ENCODE results near the gene PCCA. TPM values are rescaled to one million over a fixed set of nuclear protein-coding genes. Genes with fewer than 3 reads are reported as not detected.
"Not testable (repeated sequence)": the region's sequence is repeated elsewhere in the genome, so short reads cannot be mapped to it uniquely, and the experiment has no call there.

Gene PCCA
- polyA plus RNA-seq, 12 donors: 24.3 to 41.6 (median 32.7) TPM; not detected in 1

DNA sequence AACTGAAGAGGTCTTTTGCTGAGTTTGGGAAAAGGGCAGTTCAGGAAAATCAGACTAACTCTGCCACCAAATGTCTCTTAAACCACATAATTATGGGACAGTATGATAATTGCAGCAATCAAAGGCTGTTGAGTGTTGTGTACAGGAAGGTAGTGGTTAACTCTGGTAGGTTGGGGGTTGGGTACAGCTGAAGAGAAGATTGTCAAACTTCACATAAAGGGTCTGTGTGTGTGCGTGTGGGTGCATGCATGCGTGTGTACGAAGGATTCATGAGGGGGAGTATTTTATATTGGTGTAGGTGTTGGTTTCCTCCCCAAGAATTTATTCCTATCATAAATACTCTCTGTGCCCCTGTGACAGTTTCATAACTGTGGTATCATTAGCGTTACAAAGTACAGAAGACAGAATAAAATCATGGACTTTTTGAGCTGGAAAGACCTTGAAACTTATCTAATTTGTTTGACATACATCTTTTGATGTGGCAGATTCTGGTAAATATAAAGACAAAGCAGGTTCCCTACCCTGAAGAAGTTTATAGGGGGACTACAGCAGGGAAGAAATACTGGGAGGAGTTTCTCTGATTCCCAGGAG lies 94.1 kb downstream of the PCCA start:
- DNase-seq: no peak

GRCh38 chr13:100184095-100184494 lies 95.2 kb downstream of the PCCA start:
- DNase-seq: no peak

DNA sequence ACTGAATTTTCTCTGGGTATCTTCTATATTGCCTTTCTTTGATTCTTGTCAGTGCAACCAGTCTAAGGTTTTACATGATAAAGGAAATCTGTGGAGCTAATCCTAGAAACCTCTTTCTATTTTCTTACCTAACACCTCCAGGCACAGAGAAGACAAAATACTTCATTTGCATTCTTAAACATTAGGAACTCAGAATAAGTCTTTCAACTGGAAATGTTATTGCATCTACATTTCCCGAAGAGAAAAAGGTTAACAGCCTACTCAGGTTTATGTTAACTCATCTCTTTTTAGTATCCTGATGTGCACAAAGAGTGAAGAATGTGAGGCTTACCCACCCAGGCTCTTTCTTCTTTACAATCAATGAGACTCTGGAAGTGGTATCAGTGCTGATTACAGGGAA lies 106.7 kb downstream of the PCCA start:
- DNase-seq: no peak

GRCh38 chr13:100196375-100196774 lies 107.5 kb downstream of the PCCA start:
- DNase-seq: peak; percentile 26

- no peak for DNase-seq
Measured at GRCh38 chr13:100197116-100197515, 108.2 kb downstream of the PCCA start.

- no peak for DNase-seq
Measured at GRCh38 chr13:100197591-100198365, 108.9 kb downstream of the PCCA start.

GRCh38 chr13:100203696-100204367 lies 114.9 kb downstream of the PCCA start:
- no peak for DNase-seq

GRCh38 chr13:100208002-100208401 lies 119.1 kb downstream of the PCCA start:
- no peak for DNase-seq

DNA sequence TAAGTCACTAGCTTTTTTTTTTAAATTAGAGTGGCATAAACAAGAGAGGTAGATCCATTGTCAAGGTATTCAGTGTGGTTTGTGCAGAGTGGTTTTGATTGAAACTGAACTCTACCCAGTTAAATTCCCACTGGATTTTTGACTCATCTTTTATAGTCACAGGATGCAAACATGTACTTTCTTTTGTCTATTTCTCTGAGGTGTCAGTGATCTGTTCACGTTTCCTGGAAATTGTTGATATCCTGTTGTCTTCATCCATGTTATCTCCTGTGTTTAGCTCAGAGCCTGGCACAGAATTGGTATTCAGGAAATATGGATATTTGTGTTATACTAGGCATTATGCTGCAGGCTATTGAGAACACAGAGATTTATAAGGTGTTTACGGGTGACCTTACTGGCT lies 119.7 kb downstream of the PCCA start:
- DNase-seq: no peak

- no peak for DNase-seq
Measured at GRCh38 chr13:100209857-100210825, 121.2 kb downstream of the PCCA start.

- DNase-seq: no peak
Measured at GRCh38 chr13:100211016-100211710, 122.3 kb downstream of the PCCA start.

- DNase-seq: no peak
Measured at GRCh38 chr13:100212904-100213553, 124.1 kb downstream of the PCCA start.

DNA sequence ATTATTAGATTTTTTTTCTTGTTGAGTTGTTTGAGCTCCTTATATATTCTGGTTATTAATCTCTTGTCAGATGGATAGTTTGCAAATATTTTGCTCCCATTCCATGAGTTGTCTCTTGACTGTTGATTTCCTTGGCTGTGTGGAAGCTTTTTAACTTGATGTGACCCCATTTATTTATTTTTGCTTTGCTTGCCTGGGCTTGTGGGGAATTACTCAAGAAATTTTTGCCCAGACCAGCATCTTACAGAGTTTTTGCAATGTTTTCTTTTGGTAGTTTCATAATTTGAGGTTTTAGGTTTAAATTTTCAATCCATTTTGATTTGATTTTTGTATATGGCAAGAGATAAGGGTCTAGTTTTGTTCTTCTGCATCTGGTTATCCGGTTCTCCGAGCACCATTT lies 124.7 kb downstream of the PCCA start:
- DNase-seq: no peak

DNA sequence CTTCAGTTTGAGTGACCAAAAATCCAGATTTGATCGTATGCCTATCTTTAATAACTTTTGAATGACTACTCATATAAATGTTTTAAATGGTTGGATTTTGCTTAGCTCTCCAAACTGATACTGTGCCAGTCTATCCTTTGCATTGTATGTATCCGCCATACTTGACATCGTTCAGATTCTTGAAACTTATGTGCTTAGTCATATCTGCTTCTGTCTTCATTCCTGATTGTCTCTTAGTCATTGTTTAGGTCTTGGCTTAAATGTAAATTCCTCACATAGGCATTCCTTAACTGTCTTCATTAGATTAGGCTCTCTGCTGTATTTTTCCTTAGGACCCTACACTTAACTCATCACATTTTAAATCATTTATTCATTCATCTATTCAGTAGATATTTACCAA lies 126.0 kb downstream of the PCCA start:
- no peak for DNase-seq

- no peak for DNase-seq
Measured at GRCh38 chr13:100221166-100221565, 132.3 kb downstream of the PCCA start.

GRCh38 chr13:100223966-100224530 lies 135.2 kb downstream of the PCCA start:
- not testable (repeated sequence) for DNase-seq

DNA sequence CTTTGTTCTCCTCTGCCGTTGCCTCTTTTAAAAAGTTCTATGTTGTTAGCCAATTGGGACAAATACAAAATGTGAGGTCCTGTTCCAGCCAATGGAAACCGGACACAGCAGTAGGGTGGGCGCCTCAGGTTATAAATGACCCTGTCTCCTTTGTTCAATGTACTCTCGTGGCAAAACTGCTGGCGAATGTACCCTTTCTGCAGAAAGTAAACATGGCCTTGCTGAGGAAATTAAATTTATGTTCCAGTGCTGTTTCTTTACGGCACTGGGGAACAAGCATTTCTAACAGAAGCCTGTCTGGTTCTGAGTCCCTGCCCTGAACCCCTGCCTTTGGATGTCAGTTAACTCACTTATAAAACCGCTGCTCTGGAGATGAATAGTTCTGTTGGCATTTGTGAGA lies 140.7 kb downstream of the PCCA start:
- DNase-seq: no peak

DNA sequence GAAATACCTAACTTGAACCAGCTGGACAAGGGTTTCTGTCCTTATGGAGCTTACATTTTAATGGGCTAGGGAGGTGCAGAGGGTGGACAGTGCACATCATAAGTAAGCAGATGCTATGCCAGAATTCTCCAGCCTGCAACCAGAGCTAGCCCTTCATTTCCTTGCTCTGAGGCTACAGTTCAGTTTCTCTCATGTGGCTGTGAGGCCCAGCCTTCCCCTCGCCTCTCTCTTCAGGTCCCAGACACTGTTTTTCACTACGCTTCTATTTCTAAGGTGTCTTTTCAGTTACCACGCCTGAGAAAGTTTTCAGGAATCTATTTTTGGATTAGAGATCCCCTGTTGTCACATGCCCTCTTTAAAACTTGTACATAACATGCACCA lies 141.9 kb downstream of the PCCA start:
- DNase-seq: no peak

GRCh38 chr13:100231176-100231575 lies 142.3 kb downstream of the PCCA start:
- no peak for DNase-seq

DNA sequence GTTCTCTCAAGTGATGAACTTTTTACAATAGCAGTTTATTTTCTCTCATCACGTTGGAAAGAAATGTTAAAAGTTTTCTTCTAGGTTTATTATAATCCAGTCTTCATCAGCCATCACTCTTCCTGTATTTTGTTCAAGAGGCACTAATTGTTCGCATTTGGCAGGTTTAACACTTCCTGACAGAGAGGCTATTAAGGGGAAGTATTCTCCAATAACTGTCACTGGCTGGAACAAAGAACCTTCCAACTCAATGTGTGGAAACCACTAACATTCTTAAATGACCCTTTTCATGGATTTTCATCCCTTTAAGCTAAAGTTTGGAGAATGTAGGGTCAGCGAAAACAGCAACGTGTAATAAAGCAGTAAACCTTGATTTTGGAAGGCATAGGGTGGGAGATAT lies 145.1 kb downstream of the PCCA start:
- no peak for DNase-seq
